HG03520 (cell line): Measurements from ENCODE around the gene WDR36.

Experiments
- ATAC-seq: cut with Tn5 transposase; IDR thresholded peaks from one replicate; pipeline ENCODE4 v1.9.1; 2021; ENCODE audit warnings: mild to moderate bottlenecking, moderate library complexity; ENCODE audit not compliant: unreplicated experiment

WDR36 gene

DNA sequence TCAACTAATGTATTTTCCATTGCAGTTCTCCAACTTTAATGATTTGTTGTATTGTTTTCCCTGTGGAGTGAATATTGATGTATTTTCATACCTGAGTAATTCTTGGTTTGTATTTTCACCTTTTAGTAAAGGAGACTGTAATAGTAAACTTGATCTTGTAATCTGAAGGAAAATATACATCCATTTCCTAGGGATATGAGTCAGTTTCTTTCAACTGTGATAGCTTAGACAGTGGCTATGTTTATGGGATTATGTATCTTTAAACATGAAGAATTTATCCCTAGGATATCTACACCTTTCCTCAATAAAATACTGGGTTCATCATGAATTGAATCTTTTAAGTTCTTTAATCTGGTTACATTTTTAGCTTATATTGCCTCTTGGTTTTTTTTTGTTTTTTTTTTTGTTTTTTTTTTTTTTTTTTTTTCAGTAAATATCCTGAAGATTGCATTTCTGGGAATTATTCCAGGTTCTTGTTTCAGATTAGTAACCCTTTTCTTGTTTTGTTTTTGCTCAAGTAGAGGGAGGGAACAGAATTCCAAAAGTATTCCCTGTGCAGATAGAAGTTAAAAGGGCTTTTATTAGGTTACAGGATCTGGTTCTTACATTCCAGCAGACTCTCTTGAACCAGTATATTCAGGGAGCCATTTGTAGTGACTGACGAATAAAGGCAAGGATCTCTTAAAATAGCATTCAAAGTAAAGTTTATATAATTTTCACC, 7.1 kb downstream of the WDR36 start:
- no peak for ATAC-seq

DNA sequence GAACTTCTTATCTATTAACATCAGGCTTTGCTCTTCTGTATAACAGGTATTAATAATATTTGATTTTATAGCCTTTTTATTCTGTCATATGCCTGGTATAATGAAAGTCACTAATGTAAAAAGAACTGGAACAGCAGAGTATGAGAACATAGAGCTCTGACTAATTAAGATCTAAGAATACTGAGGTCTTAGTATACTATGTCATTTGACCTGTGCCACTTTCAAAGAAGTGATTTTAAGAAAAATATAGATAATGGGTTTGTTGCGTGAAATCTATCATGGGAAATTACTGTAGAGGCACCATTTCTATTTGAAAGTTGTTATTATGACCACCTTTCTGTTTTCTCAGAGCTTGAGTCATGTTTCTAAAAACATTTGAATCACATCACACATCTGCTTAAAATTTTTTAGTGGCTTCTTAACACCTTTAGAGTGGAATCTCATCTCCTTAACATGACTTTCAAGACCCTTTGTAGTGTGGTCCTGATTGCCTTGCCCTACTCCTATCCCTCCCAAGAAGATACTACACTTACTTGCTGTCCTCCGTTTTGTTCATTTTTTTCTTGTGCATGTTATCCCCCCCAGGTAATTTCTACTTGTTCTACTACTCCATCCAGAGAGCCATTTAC, 14.3 kb downstream of the WDR36 start:
- ATAC-seq: no peak

DNA sequence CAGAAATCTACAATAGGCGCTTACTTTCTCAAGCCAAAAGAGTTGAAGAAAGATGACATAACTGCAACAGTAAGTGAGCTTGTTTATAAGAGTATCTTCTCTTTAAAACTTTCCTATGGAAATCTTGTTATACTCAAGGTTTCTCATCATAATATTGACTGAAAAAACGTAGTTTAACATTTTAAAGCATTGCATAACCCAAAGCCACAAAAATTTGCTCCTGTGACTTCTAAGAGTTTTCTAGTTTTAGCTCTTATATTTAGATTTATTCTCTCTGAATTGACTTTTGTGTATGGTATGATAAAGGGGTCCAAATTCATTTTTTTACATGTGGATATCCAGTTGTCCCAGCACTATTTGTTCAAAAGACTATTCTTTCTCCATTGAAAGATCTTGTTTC, 15.2 kb downstream of the WDR36 start:
- ATAC-seq: no peak

DNA sequence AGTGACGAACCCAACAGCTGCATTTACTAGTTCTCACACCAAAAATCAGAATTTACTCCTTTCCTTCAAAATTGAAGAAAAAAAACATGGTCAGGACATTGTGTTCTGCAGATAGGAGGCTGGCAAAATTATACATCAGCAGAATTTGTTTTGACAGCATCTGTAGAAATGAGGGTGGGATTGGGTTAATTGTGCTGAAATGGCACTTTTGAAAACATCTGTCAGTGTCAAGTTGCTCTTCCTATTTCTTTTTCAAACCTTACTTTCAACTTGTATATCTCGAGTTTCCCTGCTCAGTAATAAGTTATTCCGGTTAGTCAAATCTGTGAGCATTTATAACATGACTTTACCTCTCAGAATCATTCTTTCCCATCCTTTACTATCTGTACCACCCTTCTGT, 19.8 kb downstream of the WDR36 start:
- no peak for ATAC-seq

DNA sequence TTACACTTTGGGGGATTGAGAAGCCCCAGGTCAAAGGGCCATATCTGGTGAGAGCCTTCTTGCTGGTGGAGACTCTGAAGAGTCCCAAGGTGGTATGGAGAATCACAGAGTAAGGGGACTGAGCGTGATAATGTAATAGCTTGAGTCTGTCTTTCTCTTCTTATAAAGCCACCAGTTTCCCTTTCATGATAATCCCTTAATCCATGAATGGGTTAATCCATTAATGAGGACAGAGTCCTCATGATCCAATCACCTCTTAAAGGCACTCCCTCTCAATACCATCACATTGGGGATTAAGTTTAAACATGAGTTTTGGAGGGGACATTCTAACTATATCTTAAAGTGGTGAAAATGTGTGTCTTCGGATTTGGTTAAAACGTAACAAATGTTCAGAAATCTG, 21.5 kb downstream of the WDR36 start:
- no peak for ATAC-seq

DNA sequence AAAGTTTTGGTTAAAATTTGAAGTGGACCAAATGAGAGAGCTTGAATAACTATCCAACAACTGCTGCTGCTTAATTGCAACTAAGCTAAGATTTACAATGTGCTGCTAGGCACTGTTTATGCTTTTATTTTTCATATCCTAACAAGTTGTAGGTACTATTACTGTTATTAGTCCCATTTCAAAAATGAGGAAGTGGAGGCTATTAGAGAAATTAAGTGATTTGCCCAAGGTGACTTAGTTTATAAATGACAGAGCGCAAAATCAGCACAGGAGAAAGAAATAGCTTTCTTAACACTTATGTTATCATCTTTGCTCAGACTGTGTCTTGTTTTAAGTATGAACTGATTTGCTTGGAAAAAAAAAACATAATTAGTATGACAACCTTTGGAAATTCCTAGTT, 23.1 kb downstream of the WDR36 start:
- no peak for ATAC-seq

DNA sequence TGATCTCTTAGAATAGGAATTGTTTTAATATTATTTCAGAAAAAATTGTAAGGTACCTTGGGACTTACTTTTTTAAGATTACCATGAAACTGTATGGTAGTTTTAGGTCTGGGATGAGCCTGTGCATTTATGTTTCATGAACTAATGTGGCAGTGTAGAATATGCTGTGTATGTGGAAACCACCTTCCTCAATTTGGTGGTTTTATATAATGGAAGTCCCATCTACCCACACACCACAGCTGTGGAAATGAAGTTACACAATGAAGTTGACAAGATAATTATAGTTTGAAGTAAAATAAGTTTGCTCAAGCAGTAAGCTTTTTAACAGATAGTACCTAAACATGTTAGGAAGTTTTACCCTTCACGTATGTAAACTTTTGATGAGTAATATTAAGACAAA, 24.4 kb downstream of the WDR36 start:
- no peak for ATAC-seq

DNA sequence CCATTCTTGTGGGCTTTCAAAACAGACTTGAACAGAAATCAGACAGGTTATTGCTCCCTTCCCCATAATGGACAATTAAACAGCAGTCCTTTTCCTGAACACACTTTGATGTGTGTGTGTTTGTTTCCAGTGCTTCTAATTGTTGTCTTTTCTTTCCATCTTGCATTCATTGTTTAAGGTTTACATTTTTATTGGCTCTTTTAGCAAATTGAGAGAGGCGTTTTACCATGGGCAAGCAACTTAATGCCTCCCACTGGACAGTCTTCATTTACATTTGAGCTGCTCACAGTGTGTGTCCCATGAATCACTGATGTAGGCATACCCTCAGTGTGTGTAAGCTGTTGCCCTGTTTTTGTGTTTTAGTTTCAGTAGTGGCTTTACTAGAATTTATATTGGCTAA, 25.0 kb downstream of the WDR36 start:
- no peak for ATAC-seq

DNA sequence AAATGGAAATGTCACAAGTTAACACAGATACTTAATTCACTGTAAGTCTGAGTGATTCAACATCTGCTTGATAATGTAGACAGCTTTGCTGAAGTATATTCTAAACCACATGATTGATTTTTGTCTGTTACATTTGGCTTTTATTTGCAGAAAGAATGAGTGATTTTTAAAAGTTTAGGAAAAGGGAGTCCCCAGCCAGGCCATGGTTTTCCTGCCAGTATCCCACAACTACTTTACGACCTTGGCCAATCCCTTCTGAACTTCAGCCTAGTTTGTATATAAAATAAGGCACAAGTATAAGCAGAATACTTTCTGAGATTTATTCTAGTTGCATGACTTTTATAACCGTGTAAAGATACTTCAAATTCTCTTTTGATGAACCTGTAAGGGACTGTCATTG, 27.1 kb downstream of the WDR36 start:
- no peak for ATAC-seq

DNA sequence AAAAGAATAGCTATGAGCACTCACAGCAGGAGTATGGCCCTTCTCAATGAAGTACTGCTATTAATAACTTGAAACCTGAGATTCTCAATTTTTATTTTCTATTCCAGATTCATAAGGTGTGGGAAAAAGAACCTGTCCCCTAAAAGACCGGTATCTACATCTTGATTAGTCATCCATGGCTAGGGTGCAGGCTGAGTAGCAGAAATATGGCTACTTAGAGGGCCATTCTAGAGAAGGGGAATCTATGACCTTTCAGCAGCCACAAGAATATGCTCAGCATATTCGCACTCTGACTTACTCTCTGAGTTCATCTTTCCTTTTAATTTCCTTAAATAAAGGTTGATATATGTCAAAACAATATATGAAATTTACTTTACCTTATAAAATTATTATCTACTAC, 27.7 kb downstream of the WDR36 start:
- no peak for ATAC-seq

DNA sequence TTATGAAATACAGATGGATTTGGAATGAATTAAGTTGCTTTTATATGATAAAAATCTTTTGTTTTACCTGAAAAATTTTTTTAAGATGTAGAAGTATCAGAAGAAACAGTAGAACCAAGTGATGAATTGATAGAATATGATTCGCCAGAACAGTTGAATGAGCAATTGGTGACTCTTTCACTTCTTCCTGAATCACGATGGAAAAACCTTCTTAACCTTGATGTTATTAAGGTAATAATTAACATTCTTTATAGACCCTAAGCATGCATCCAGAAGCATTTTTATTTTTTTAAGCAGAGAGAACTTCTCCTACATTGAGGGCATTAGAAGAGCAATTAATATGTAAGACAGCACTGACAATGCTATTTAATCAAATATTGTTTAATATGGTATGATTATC, 28.8 kb downstream of the WDR36 start:
- ATAC-seq: no peak

DNA sequence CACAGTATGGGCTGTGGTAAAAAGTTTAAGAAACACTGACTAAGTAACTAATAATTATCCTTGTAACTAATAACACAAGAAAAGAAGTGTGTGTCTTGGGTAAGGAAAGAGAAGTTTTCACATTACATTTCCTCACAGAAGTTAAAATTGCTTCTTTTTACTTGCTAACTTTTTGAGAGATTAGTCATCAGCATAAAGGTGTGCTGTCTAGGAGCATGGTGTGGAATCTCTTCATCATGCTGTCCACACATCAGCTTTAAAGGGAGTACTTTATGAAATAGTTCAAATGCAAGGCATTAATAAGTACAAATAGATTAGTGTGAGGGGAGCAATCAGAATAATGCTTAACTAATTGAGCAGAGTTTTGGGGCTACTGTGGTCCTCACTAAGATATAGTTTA, 29.8 kb downstream of the WDR36 start:
- no peak for ATAC-seq

DNA sequence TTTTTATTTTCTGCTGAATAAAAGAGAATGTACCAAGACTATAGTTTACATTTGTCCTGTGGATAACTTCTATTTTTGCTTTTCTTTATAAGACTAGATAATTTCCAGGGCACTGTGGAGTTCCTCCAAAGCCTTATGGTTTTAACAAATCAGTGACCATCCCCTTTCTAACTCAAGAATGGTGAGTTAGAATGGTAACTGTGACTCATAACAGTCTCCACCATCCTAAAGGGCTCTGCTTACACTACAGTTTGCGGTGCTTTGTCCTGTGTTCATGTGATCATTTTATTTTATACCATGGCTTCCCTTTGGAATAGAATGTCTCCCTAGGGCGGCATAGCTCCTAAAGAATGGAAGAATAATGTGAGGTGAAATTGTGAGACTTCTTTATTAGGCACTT, 30.2 kb downstream of the WDR36 start:
- no peak for ATAC-seq

DNA sequence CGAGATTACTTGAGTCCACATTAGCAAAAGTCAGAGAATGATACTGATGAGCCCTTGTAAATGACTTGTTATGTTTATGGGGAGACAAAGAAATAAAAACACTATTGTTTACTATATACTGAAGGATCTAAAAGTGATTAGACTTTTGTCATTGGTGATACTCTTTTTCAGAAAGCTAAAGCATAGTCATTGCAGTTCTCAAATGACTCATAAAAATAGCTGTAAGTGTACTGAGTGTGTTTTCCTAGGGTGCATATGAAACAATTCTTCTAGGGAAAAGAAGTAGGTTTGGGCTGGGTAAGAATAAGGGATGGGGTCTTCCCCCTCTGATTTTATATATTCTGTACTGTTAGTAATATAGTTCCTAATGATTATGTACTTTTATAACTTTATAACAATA, 32.6 kb downstream of the WDR36 start:
- no peak for ATAC-seq

DNA sequence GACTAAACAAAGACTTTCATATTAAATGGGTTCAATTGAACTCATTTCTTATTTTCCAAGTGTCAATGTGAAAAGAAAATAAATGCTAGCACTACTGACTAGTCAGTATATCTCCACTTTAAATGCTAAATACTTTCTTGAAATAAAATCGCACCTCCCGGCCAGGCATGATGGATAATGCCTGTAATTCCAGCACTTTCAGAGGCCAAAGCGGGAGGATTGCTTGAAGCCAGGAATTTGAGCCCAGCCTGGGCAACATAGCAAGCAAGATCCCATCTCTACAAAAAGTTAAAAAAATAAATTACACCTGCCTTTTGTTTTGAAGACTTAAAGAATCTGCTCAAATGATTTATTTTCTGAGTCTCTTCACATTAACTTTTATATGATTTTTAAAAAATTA, 34.7 kb downstream of the WDR36 start:
- no peak for ATAC-seq

DNA sequence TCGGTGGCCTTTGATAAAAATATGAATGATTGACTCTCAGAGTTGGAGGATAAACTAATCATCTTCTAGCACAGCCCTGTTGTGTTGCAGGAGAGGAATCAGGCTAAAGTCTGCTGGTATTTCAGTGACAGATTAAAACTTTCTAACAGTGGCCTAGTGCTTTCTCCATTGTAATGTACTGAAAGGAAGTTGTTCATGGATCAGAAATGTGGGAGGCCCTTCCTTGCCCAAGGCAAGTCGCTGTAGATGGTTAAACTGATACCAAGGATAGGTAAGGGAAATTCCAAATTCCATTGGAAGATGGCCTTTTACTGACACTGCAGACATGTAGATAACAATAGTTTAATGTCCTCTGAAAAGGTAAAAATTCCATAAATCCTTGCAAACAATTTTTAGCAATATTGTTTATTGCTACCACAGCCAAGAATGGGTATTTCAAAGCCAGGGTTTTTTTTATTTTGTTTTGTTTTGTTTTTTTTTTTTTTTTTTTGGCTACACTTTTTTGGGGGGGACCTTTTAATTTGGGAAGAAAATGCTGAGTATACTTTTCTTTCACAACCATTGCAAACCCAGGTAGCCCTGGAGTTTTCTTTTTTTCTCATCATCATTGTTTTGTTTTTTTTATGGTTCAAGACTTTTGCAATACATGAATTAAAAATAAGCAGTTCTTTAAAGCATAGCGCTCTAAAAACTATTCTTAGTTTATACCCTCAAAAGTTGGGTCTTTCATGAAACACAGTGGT, 35.5 kb downstream of the WDR36 start:
- no peak for ATAC-seq

DNA sequence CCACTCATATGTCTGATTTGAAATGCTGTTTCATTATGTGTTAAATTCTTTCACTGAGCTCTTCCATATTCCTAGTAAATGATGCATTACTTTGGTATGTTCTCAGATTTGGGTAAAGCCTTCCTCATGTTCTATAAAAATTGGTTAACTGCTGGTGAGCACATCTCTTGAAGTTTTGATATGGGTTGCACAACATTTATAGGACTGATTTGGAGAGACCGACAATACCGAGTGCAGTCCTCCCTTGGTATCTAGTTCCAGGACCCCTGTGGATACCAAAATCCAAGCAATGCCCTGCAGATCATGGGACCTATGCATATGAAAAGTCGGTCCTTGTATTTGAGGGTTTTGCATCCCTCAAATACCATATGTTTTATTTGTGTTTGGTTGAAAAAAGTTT, 37.8 kb downstream of the WDR36 start:
- no peak for ATAC-seq

DNA sequence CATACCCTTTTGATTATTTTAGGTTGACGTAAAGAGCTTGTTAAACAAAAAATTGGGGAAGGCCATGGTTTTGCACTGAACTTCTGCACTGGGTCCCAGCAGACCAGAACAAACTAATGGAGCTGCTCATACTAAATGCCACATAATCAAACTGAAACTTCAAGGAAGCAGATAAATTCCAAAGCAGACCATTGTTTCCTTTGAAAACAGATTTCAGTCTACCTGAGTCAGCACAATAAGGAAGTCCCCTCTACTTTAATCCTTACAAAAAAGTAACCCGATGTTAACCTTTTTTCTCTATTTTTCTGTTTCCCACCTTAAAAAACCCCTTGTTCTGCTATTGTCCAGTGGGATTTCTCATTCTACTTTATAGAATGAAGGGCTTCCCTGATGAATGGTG, 39.2 kb downstream of the WDR36 start:
- no peak for ATAC-seq

DNA sequence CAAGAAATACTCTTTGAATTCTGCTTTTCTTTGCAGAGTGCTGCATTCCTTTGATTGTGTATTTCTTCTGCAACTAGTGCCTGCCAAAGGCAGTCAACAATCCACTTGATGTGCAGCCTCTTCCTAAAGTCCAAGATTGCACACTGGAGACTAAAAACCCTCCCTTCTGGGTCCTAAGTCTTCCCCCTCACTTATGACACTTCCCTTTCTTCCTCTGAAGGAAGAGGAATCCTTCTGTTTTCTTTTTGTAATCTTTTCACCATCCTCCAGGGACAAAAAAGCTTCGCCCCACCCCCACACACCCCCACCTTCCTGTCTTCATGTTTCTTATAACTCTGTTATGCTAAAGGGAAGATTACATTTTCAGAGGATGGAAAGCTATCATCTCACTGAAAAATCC, 39.9 kb downstream of the WDR36 start:
- no peak for ATAC-seq

DNA sequence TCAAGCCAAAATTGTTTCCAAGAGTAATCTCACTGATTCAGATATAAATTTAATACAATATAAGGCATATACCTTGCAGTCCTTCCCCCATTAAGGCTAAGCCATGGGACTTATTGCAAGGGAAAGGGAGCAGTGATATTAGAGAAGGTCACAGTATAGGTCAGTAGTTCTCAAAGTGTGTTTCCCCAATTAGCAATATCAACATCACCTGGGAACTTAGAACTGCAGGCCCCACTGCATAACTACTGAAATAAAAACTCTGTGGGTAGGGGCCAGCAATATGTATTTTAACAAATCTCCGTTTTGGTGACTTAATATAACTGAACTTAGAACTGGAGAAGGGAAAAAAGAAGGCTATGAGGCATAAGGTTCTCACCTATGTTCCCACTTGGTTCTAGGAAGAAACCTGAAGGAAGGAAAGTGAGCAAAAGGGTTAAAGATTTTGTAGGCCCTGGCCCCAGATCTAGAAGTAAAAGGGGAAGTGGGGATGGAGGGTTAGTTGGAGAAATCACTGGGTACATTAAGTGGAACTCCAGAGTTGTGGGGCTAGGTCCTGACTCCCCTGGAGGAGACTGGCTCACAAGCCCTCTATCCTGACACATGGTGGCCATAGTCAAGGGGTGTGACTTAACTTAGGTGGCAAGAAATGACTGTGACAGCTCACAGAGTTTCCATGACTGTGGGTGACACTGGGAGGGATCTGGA, 40.7 kb downstream of the WDR36 start:
- no peak for ATAC-seq

DNA sequence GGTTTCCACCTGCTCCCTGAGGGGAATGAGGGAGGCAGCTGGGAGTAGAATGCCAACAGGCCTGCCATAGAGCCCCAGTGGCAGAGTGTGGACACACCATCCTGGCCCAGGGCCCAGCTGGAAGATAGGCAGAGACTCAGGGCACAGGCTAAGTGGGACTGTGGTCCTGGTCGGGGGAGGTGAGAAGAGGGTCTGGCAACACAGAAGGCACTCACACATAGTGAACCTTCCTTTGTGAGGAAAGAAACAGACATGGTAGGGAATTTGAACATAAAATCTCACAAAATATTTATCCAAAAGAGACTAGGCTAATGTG, 41.2 kb downstream of the WDR36 start:
- no peak for ATAC-seq

DNA sequence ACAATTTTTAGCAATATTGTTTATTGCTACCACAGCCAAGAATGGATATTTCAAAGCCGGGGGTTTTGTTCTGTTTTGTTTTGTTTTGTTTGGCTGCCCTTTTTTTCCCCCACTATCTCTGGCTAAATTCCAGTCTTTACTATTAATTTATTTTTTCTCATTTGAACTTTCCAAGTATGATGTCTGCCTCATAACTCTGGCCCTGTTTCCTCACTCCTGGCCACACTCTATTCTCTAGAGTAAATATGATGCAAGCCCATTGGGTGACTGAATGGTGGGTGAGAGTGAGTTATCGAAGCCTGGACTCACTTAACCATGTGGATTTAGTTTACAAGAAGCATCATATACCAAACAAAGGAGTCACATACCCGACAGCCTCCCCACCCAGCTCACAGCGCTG, 41.9 kb downstream of the WDR36 start:
- no peak for ATAC-seq
